ENCODE measurements around the gene UBL4B. TPM values are rescaled to one million over a fixed set of nuclear protein-coding genes. Genes with fewer than 3 reads are reported as not detected.

Gene UBL4B
- total RNA-seq, 6 experiments from 2014 or later, result not detected

DNA sequence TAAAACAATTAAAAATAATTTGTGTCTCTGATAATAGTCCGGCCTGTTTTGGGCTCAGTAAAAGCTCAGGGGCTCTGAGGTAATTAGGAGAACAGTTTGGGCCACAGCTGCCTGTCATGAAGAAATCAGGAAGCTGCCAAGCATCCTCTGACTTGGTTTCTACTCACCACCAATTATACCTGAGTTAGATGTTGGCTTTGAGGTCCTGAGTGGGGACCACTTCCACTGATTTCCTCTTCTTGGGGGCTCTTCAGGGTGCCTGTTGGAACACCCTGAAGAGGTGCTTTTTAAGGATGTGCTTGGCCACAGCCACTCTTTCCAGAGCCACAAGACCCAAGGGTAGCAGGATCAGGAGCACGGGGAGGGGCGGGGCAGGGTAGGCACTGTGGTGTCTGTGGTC lies 48.9 kb downstream of the UBL4B start:
- TF ChIP-seq, protein P1, sequence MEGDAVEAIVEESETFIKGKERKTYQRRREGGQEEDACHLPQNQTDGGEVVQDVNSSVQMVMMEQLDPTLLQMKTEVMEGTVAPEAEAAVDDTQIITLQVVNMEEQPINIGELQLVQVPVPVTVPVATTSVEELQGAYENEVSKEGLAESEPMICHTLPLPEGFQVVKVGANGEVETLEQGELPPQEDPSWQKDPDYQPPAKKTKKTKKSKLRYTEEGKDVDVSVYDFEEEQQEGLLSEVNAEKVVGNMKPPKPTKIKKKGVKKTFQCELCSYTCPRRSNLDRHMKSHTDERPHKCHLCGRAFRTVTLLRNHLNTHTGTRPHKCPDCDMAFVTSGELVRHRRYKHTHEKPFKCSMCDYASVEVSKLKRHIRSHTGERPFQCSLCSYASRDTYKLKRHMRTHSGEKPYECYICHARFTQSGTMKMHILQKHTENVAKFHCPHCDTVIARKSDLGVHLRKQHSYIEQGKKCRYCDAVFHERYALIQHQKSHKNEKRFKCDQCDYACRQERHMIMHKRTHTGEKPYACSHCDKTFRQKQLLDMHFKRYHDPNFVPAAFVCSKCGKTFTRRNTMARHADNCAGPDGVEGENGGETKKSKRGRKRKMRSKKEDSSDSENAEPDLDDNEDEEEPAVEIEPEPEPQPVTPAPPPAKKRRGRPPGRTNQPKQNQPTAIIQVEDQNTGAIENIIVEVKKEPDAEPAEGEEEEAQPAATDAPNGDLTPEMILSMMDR (IDR thresholded peaks at IDR 0.05), result no peak
- TF ChIP-seq POLR2A (IDR thresholded peaks at IDR 0.05), result no peak
- Histone ChIP-seq H3K4me1 (no peaks in the 10 kb centered on the region), H3K27me3 (no peaks in the 10 kb centered on the region), H3K36me3 (no peaks in the 10 kb centered on the region), H3K9me3 (no peaks in the 10 kb centered on the region), H3K27ac (no peak overlapping the region), H3K4me3 (no peak overlapping the region)
- intact Hi-C loops (cut with DNase I), result no loop called here
- ATAC-seq (no peak), DNase-seq (no peak)
- 73% methylated on average over 2 of the region's 3 CpGs for WGBS (ENCODE audit: insufficient coverage, low coverage, low lambda C conversion rate, missing lambda C conversion rate)

DNA sequence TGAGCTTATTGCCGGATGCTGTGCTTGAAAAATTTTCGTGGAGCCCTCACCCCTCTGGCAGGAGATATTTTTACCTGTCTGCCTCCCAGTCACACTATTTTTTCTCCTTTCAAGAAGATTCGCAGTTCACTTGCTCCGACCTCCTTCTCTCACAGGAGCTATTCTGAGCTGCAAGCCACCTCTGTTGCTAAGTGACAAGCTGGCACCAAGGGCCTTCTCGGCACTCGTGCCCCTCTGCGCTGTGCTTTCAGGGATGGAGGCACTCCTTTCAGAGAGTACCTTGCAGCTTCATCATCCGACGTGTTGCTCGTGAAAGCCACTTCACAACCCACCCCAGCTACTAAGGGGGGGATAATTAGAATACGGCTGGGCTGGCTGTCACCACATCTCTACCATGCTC lies 49.6 kb downstream of the UBL4B start:
- Histone ChIP-seq H3K27ac (no peak overlapping the region), H3K4me3 (no peak overlapping the region), H3K27me3 (no peaks in the 10 kb centered on the region), H3K4me1 (no peaks in the 10 kb centered on the region), H3K36me3 (no peaks in the 10 kb centered on the region), H3K9me3 (no peaks in the 10 kb centered on the region)
- ATAC-seq, result no peak
- no peak for DNase-seq
- 76% methylated on average over 8 of the region's 11 CpGs for WGBS (ENCODE audit: insufficient coverage, low coverage, low lambda C conversion rate, missing lambda C conversion rate)
- TF ChIP-seq, protein P1 (IDR thresholded peaks at IDR 0.05), result no peak
- TF ChIP-seq POLR2A (IDR thresholded peaks at IDR 0.05), result no peak
- intact Hi-C loops (cut with DNase I), result no loop called here

Other genes starting within 250 kb of the UBL4B start
- gene CSF1, start 201.6 kb upstream of the UBL4B start, total RNA-seq, result 10 to 100 TPM in 5 of 6 experiments, 1 to 10 TPM in 1; 4.8 to 44.1 (median 22.0) TPM
- gene AHCYL1, start 127.7 kb upstream of the UBL4B start, total RNA-seq, result 10 to 100 TPM; 51.4 to 77.5 (median 56.0) TPM
- gene STRIP1, start 77.8 kb upstream of the UBL4B start, total RNA-seq, result 10 to 100 TPM in 5 of 6 experiments, 1 to 10 TPM in 1; 9.9 to 15.5 (median 12.4) TPM
- gene ALX3, start 41.8 kb upstream of the UBL4B start, total RNA-seq, result not detected
- gene SLC6A17, start 38.1 kb downstream of the UBL4B start, total RNA-seq, result not detected
- 1 to 10 TPM in 4 of 6 experiments, under 1 TPM in 2; 0.37 to 4.4 (median 1.7) TPM for gene KCNC4, start 97.9 kb downstream of the UBL4B start, total RNA-seq
- gene RBM15, start 226.9 kb downstream of the UBL4B start, total RNA-seq, result 10 to 100 TPM in 5 of 6 experiments, 1 to 10 TPM in 1; 8.9 to 15.1 (median 12.2) TPM

Data from right lobe of liver (tissue), 6 donors.